Activated T-cell treated with anti-CD3 and anti-CD28 coated beads, Interleukin-2, amount 50 U/mL, for 48 hours (primary cell): ENCODE data around the gene MEIS3.

Experiments
- DNase-seq, 2 experiments: peaks; one replicate each; pipeline ENCODE4 v3.0.0-alpha.2; 2020

The MEIS3 gene

GRCh38 chr19:47356900-47357299 lies 62.4 kb downstream of the MEIS3 start:
- no peak for DNase-seq

GRCh38 chr19:47353307-47353712 lies 66.0 kb downstream of the MEIS3 start:
- DNase-seq: no peak
